Hematopoietic multipotent progenitor cell treated with erythropoietin and hydrocortisone succinate and interleukin-3 and kit ligand, for 6 days (in vitro differentiated cells): ENCODE data around the gene TLN1.

Experiments used
- DNase-seq: peaks from one replicate; pipeline ENCODE4 v3.0.0-alpha.2; 2015

TLN1 gene

GRCh38 chr9:35732185-35732799, at the start of gene TLN1, which contains the start of gene CREB3:
TSS of gene TLN1 (minus strand) at chr9:35732195. CDS start at chr9:35725694, 6,501 bp downstream.
TSS of gene CREB3 (plus strand) at chr9:35732666. CDS start at chr9:35732773, 107 bp downstream.
- peak; percentile 98 for DNase-seq

- DNase-seq, result no peak
Measured at GRCh38 chr9:35781066-35781465, 49.1 kb upstream of the TLN1 start.

- DNase-seq, result no peak
Measured at GRCh38 chr9:35778496-35778895, 46.5 kb upstream of the TLN1 start.

- DNase-seq, result no peak
Measured at GRCh38 chr9:35776018-35776417, 44.0 kb upstream of the TLN1 start.

GRCh38 chr9:35774907-35775635, 43.1 kb upstream of the TLN1 start:
- peak; percentile 45 for DNase-seq

GRCh38 chr9:35771943-35772342, 39.9 kb upstream of the TLN1 start:
- DNase-seq, result no peak

GRCh38 chr9:35771534-35771933, 39.5 kb upstream of the TLN1 start:
- peak; percentile 76 for DNase-seq

- DNase-seq, result no peak
Measured at GRCh38 chr9:35771075-35771433, 39.1 kb upstream of the TLN1 start.

- no peak for DNase-seq
Measured at GRCh38 chr9:35769763-35770162, 37.8 kb upstream of the TLN1 start.

GRCh38 chr9:35767458-35767857, 35.5 kb upstream of the TLN1 start:
- DNase-seq, result no peak

- no peak for DNase-seq
Measured at GRCh38 chr9:35766997-35767396, 35.0 kb upstream of the TLN1 start.

- DNase-seq, result no peak
Measured at GRCh38 chr9:35763803-35764202, 31.8 kb upstream of the TLN1 start.

- DNase-seq, result no peak
Measured at GRCh38 chr9:35763181-35763580, 31.2 kb upstream of the TLN1 start.

- no peak for DNase-seq
Measured at GRCh38 chr9:35760651-35761050, 28.7 kb upstream of the TLN1 start.

- no peak for DNase-seq
Measured at GRCh38 chr9:35759795-35760194, 27.8 kb upstream of the TLN1 start.

- no peak for DNase-seq
Measured at GRCh38 chr9:35758475-35759050, 26.6 kb upstream of the TLN1 start.

- no peak for DNase-seq
Measured at GRCh38 chr9:35757892-35758275, 25.9 kb upstream of the TLN1 start.

GRCh38 chr9:35757226-35757891, 25.4 kb upstream of the TLN1 start:
- DNase-seq, result peak; percentile 69

- peak; percentile 90 for DNase-seq
Measured at GRCh38 chr9:35756275-35757225, 24.6 kb upstream of the TLN1 start.

- peak; percentile 41 for DNase-seq
Measured at GRCh38 chr9:35755071-35755470, 23.1 kb upstream of the TLN1 start.

- DNase-seq, result no peak
Measured at GRCh38 chr9:35754264-35754663, 22.3 kb upstream of the TLN1 start, which contains the start of gene MSMP. TSS of gene MSMP (minus strand) at chr9:35754276. CDS start at chr9:35754129, 147 bp downstream.

GRCh38 chr9:35753466-35753865, 21.5 kb upstream of the TLN1 start:
- no peak for DNase-seq

- DNase-seq, result no peak
Measured at GRCh38 chr9:35750256-35750531, 18.2 kb upstream of the TLN1 start.
